ENCODE measurements around the gene SMIM10. TPM values are rescaled to one million over a fixed set of nuclear protein-coding genes. Genes with fewer than 3 reads are reported as not detected.

Gene SMIM10
- total RNA-seq, 3 donors from 2014 or later = 0.38 to 6.3 (median 2.1) TPM

GRCh38 chrX:134985479-134985878 lies 5.3 kb upstream of the SMIM10 start:
- no peaks in the 10 kb centered on the region for H3K9me3 ChIP-seq
- ATAC-seq (no peak), DNase-seq (no peak)
- H3K4me3 ChIP-seq = no peak overlapping the region
- H3K36me3 ChIP-seq (ENCODE audit: low read depth) = no peaks in the 10 kb centered on the region
- H3K4me1 ChIP-seq (ENCODE audit: low read depth) = no peaks in the 10 kb centered on the region
- intact Hi-C loops (cut with DNase I, micrococcal nuclease) = no loop called here
- TF ChIP-seq CTCF (IDR thresholded peaks at IDR 0.05) = no peak

GRCh38 chrX:134990475-134990800 lies 353 bp upstream of the SMIM10 start:
- intact Hi-C loops (cut with DNase I, micrococcal nuclease) = no loop called here
- Histone ChIP-seq H3K36me3 (ENCODE audit: low read depth) (no peaks in the 10 kb centered on the region), H3K9me3 (no peaks in the 10 kb centered on the region), H3K4me3 (no peak overlapping the region), H3K4me1 (ENCODE audit: low read depth) (no peaks in the 10 kb centered on the region)
- DNase-seq = no peak
- no peak for TF ChIP-seq CTCF (IDR thresholded peaks at IDR 0.05)
- no peak for ATAC-seq

- Histone ChIP-seq H3K9me3 (no peaks in the 10 kb centered on the region), H3K4me1 (ENCODE audit: low read depth) (no peaks in the 10 kb centered on the region), H3K36me3 (ENCODE audit: low read depth) (no peaks in the 10 kb centered on the region), H3K4me3 (no peak overlapping the region)
- intact Hi-C loops (cut with DNase I, micrococcal nuclease) = no loop called here
- no peak for DNase-seq
- ATAC-seq = no peak
- no peak for TF ChIP-seq CTCF (IDR thresholded peaks at IDR 0.05)
Observed at GRCh38 chrX:134997646-134998045, 6.9 kb downstream of the SMIM10 start.

- no peak for ATAC-seq
- no peak for DNase-seq
- TF ChIP-seq CTCF (IDR thresholded peaks at IDR 0.05) = no peak
- no peaks in the 10 kb centered on the region for H3K4me1 ChIP-seq (ENCODE audit: low read depth)
- no peak overlapping the region for H3K4me3 ChIP-seq
- no peaks in the 10 kb centered on the region for H3K36me3 ChIP-seq (ENCODE audit: low read depth)
- H3K9me3 ChIP-seq = no peaks in the 10 kb centered on the region
- intact Hi-C loops (cut with DNase I, micrococcal nuclease) = no loop called here
Observed at GRCh38 chrX:134998246-134998645, 7.5 kb downstream of the SMIM10 start.

- Histone ChIP-seq H3K9me3 (no peaks in the 10 kb centered on the region), H3K4me1 (ENCODE audit: low read depth) (no peaks in the 10 kb centered on the region), H3K36me3 (ENCODE audit: low read depth) (no peaks in the 10 kb centered on the region), H3K4me3 (no peak overlapping the region)
- intact Hi-C loops (cut with DNase I, micrococcal nuclease) = no loop called here
- TF ChIP-seq CTCF (IDR thresholded peaks at IDR 0.05) = no peak
- ATAC-seq = peak; percentile 25
- DNase-seq = no peak
Observed at GRCh38 chrX:134999469-134999868, 8.7 kb downstream of the SMIM10 start.

- Histone ChIP-seq H3K9me3 (no peaks in the 10 kb centered on the region), H3K4me3 (no peak overlapping the region), H3K4me1 (ENCODE audit: low read depth) (no peaks in the 10 kb centered on the region), H3K36me3 (ENCODE audit: low read depth) (no peaks in the 10 kb centered on the region)
- intact Hi-C loops (cut with DNase I, micrococcal nuclease) = no loop called here
- no peak for TF ChIP-seq CTCF (IDR thresholded peaks at IDR 0.05)
- DNase-seq = no peak
- no peak for ATAC-seq
Observed at GRCh38 chrX:135000516-135000915, 9.7 kb downstream of the SMIM10 start.

All from mucosa of descending colon (tissue), 3 donors.